Inferior parietal cortex (tissue), 1 donor: ENCODE measurements around the gene AMD1.

Source experiments
- DNase-seq: peaks from one replicate; pipeline ENCODE4 v3.0.0-alpha.2; 2016; ENCODE audit errors: extremely low spot score

AMD1 gene

GRCh38 chr6:110938171-110938570 lies 63.6 kb downstream of the AMD1 start:
- DNase-seq, result no peak

- DNase-seq, result no peak
Observed at GRCh38 chr6:110939429-110940200, 65.0 kb downstream of the AMD1 start.

GRCh38 chr6:110944681-110945151 lies 70.1 kb downstream of the AMD1 start:
- peak; percentile 45 for DNase-seq
